ENCODE measurements around the gene ODF2L. TPM values are rescaled to one million over a fixed set of nuclear protein-coding genes. Genes with fewer than 3 reads are reported as not detected.
A peak's percentile ranks its signal among the peaks of the same experiment; 100 is the strongest.

Gene ODF2L
- 40.3 and 44.5 TPM in 2 replicates for total RNA-seq

- TF ChIP-seq, protein P1, sequence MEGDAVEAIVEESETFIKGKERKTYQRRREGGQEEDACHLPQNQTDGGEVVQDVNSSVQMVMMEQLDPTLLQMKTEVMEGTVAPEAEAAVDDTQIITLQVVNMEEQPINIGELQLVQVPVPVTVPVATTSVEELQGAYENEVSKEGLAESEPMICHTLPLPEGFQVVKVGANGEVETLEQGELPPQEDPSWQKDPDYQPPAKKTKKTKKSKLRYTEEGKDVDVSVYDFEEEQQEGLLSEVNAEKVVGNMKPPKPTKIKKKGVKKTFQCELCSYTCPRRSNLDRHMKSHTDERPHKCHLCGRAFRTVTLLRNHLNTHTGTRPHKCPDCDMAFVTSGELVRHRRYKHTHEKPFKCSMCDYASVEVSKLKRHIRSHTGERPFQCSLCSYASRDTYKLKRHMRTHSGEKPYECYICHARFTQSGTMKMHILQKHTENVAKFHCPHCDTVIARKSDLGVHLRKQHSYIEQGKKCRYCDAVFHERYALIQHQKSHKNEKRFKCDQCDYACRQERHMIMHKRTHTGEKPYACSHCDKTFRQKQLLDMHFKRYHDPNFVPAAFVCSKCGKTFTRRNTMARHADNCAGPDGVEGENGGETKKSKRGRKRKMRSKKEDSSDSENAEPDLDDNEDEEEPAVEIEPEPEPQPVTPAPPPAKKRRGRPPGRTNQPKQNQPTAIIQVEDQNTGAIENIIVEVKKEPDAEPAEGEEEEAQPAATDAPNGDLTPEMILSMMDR (IDR thresholded peaks at IDR 0.05; ENCODE audit: insufficient read depth, low read depth, low read length) = no peak
- peak within 1 kb of the TSS; percentile 95 for H3K4me3 ChIP-seq (ENCODE audit: low read depth, low read length)
- DNase-seq (ENCODE audit: low read depth) = peak; percentile 83
These were observed at the start of gene ODF2L for GRCh38 chr1:86395751-86396497. TSS of gene ODF2L (minus strand) at chr1:86396323. CDS start at chr1:86387027, 9,296 bp downstream.

DNA sequence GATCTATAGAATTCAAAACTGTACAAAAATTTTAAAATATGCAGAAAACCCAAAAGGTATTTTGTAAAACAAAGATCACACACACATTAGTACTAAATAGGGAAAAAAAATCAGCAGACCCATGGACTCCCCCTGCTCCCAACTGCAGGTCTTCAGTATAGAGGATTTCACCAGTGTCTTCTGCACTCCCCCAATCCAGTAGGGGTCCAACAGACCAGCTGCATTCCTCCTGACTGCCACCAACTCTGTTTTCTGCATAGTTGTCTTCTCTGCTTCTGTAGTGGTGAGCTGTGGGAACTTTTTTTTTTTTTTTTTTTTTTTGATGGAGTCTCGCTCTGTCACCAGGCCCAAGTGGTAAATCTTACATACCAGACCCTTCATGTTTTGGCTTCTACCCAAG, 49.8 kb upstream of the ODF2L start:
- H3K4me3 ChIP-seq (ENCODE audit: low read depth, low read length) = no peak overlapping the region
- DNase-seq (ENCODE audit: low read depth) = no peak
- TF ChIP-seq, protein P1 (IDR thresholded peaks at IDR 0.05; ENCODE audit: insufficient read depth, low read depth, low read length) = no peak

DNA sequence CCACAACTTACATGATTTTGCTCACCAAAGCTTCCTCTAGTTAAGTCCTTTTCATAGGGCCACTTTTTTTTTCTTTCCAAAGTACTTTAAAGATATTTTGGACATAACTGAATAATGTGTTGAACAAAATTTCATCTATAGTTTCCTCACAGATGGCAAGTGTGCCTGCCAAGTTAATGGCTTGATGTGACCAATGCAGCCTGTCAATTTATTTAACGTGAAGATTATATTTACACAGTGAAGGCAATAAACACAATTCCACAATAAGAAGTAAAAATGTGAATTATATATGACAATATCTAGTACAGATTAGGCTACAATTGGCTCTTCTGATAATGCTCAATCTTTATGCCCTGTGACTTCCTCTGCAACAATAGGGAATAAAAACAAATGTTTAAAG, 45.9 kb upstream of the ODF2L start:
- no peak for DNase-seq (ENCODE audit: low read depth)
- H3K4me3 ChIP-seq (ENCODE audit: low read depth, low read length) = no peak overlapping the region
- TF ChIP-seq, protein P1 (IDR thresholded peaks at IDR 0.05; ENCODE audit: insufficient read depth, low read depth, low read length) = no peak

- TF ChIP-seq, protein P1 (IDR thresholded peaks at IDR 0.05; ENCODE audit: insufficient read depth, low read depth, low read length) = no peak
- no peak overlapping the region for H3K4me3 ChIP-seq (ENCODE audit: low read depth, low read length)
- no peak for DNase-seq (ENCODE audit: low read depth)
These were observed 45.5 kb upstream of the ODF2L start for GRCh38 chr1:86441581-86441980.

DNA sequence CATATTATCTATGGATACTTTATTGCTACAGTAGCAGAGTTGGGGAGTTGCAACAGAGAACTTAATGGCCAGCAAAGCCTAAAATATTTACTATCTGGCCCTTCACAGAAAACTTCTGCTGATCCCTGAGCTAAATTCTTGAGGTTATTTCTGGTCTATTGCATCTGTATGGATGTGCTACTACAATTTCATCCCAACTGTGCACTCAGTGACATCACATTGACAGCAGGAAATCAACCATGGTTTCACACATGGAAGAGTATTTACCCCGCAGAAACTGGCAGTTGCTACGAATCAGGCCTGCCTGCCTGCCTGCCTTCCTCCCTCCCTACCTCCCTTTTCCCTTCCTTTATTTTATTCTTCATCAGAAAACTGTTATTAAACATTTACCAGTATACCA, 39.9 kb upstream of the ODF2L start:
- no peak overlapping the region for H3K4me3 ChIP-seq (ENCODE audit: low read depth, low read length)
- TF ChIP-seq, protein P1 (IDR thresholded peaks at IDR 0.05; ENCODE audit: insufficient read depth, low read depth, low read length) = no peak
- peak; percentile 42 for DNase-seq (ENCODE audit: low read depth)

DNA sequence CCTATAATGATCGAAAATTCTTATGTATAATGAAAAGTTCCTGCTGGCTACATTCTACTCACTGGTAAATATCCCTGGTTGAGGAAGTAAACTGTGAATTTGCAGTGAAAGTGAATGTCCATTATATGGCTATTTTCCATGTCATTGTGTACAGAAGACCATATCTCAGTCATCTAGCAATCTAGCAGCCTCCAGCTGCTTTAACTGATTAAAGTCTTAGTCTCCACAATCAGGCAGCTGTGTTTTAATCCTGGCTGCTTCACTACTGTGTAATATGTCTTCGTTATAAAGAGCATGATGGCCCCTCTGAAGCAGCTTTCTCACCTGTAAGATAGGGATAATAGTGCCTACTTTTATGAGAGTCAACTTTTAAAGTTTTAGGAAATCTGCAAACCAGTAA, 39.2 kb upstream of the ODF2L start:
- H3K4me3 ChIP-seq (ENCODE audit: low read depth, low read length) = no peak overlapping the region
- TF ChIP-seq, protein P1 (IDR thresholded peaks at IDR 0.05; ENCODE audit: insufficient read depth, low read depth, low read length) = no peak
- no peak for DNase-seq (ENCODE audit: low read depth)

GRCh38 chr1:86434059-86434458, 37.9 kb upstream of the ODF2L start:
- H3K4me3 ChIP-seq (ENCODE audit: low read depth, low read length) = no peak overlapping the region
- TF ChIP-seq, protein P1 (IDR thresholded peaks at IDR 0.05; ENCODE audit: insufficient read depth, low read depth, low read length) = no peak
- DNase-seq (ENCODE audit: low read depth) = peak; percentile 12

Measured in fibroblast of villous mesenchyme (primary cell).